ENCODE measurements around the gene ADAMTS9.
"Not testable (repeated sequence)": the region's sequence is repeated elsewhere in the genome, so short reads cannot be mapped to it uniquely, and the experiment has no call there.

DNA sequence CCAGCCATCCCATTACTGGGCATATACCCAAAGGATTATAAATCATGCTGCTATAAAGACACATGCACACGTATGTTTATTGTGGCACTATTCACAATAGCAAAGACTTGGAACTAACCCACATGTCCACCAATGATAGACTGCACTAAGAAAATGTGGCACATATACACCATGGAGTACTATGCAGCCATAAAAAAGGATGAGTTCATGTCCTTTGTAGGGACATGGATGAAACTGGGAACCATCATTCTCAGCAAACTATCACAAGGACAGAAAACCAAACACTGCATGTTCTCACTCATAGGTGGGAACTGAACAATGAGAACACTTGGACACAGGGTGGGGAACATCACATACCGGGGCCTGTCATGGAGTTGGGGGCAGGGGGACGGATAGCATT is 142.6 kb downstream of the ADAMTS9 start:
- TF ChIP-seq, protein P1, sequence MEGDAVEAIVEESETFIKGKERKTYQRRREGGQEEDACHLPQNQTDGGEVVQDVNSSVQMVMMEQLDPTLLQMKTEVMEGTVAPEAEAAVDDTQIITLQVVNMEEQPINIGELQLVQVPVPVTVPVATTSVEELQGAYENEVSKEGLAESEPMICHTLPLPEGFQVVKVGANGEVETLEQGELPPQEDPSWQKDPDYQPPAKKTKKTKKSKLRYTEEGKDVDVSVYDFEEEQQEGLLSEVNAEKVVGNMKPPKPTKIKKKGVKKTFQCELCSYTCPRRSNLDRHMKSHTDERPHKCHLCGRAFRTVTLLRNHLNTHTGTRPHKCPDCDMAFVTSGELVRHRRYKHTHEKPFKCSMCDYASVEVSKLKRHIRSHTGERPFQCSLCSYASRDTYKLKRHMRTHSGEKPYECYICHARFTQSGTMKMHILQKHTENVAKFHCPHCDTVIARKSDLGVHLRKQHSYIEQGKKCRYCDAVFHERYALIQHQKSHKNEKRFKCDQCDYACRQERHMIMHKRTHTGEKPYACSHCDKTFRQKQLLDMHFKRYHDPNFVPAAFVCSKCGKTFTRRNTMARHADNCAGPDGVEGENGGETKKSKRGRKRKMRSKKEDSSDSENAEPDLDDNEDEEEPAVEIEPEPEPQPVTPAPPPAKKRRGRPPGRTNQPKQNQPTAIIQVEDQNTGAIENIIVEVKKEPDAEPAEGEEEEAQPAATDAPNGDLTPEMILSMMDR (IDR thresholded peaks at IDR 0.05): not testable (repeated sequence)
- not testable (repeated sequence) for TF ChIP-seq POLR2A (IDR thresholded peaks at IDR 0.05)

Measured in heart left ventricle (tissue), 13 donors.